Uterus (tissue), 2 donors: ENCODE measurements around the gene FLACC1.

Experiments used
- CTCF ChIP-seq, 4 experiments: fragments of 200-600 bp in 2 of 4; fragments of 450-650 bp in 2 of 4; sonication (generic) in 2 of 4; IDR thresholded peaks; one replicate each; pipeline ENCODE4 v1.5.1; 2016 to 2019; ENCODE audit warnings: antibody characterized with exemption in 4 of 4, mild to moderate bottlenecking in 2 of 4, moderate library complexity in 1 of 4
- POLR2A ChIP-seq, 2 donors: fragments of 450-650 bp; IDR thresholded peaks; one replicate each; pipeline ENCODE4 v1.6.1; 2016; ENCODE audit warnings: antibody characterized with exemption in 2 of 2, mild to moderate bottlenecking in 1 of 2, moderate library complexity in 1 of 2

GRCh38 chr2:201343559-201343958, 13.6 kb downstream of the FLACC1 start:
- TF ChIP-seq CTCF (IDR thresholded peaks at IDR 0.05) = no peak
- no peak for TF ChIP-seq POLR2A (IDR thresholded peaks at IDR 0.05)
